Smooth muscle cell (in vitro differentiated cells): ENCODE results near the gene PACRG. TPM values are rescaled to one million over a fixed set of nuclear protein-coding genes. Genes with fewer than 3 reads are reported as not detected.
A peak's percentile ranks its signal among the peaks of the same experiment; 100 is the strongest.
"Not testable (repeated sequence)": the region's sequence is repeated elsewhere in the genome, so short reads cannot be mapped to it uniquely, and the experiment has no call there.

Experiments
- DNase-seq: peaks from one replicate; lab custom pipeline; 2025; ENCODE audit not compliant: unreplicated experiment; lab: John Stamatoyannopoulos, UW
- H2AFZ ChIP-seq: fragments of 200-600 bp; sonication (generic); 2 replicates; pipeline ENCODE4 v1.6.0; 2016; ENCODE audit warnings: antibody characterized with exemption, low read depth, mild to moderate bottlenecking
- H3F3A ChIP-seq: fragments of 200-600 bp; sonication (generic); 2 replicates; pipeline ENCODE4 v1.6.0; 2017; ENCODE audit warnings: antibody characterized with exemption, low read depth
- H3K27ac ChIP-seq: fragments of 200-600 bp; sonication (generic); 2 replicates; pipeline ENCODE4 v1.5.1; 2016; ENCODE audit warnings: low read depth, mild to moderate bottlenecking
- H3K27me3 ChIP-seq: fragments of 200-600 bp; sonication (generic); 2 replicates; pipeline ENCODE4 v1.6.1; 2016; ENCODE audit warnings: low read depth, mild to moderate bottlenecking
- H3K36me3 ChIP-seq: fragments of 200-600 bp; sonication (generic); 2 replicates; pipeline ENCODE4 v1.5.1; 2016; ENCODE audit warnings: low read depth
- H3K4me1 ChIP-seq: fragments of 200-600 bp; sonication (generic); 2 replicates; pipeline ENCODE4 v1.5.1; 2016; ENCODE audit warnings: low read depth
- H3K4me2 ChIP-seq: fragments of 200-600 bp; sonication (generic); 2 replicates; pipeline ENCODE4 v1.6.0; 2016; ENCODE audit warnings: mild to moderate bottlenecking
- H3K4me3 ChIP-seq: fragments of 200-600 bp; sonication (generic); 2 replicates; pipeline ENCODE4 v1.5.1; 2016; ENCODE audit warnings: mild to moderate bottlenecking
- H3K79me2 ChIP-seq: fragments of 200-600 bp; sonication (generic); 2 replicates; pipeline ENCODE4 v1.6.0; 2016; ENCODE audit warnings: low read depth, mild to moderate bottlenecking
- H3K9ac ChIP-seq: fragments of 200-600 bp; sonication (generic); 2 replicates; pipeline ENCODE4 v1.6.0; 2016; ENCODE audit warnings: low read depth
- H3K9me3 ChIP-seq: fragments of 200-600 bp; sonication (generic); replicated peaks from 2 replicates; pipeline ENCODE4 v1.5.1; 2016; ENCODE audit warnings: low read depth
- H4K20me1 ChIP-seq: fragments of 200-600 bp; sonication (generic); 2 replicates; pipeline ENCODE4 v1.6.0; 2016; ENCODE audit warnings: low read depth
- WGBS: methylation state at CpG from one replicate; pipeline ENCODE4 v1.1.7; 2016; ENCODE audit warnings: low lambda C conversion rate; 5-methylcytosine and 5-hydroxymethylcytosine counted together
- polyA plus RNA-seq: library from polyadenylated mRNA; unstranded; fragments of >200 nt; fragmentation: Nextera tagmentation; extraction: Ambion mirVana; gene quantifications from 2 replicates; pipeline ENCODE4 v1.2.1, GENCODE V29; 2016
- total RNA-seq: library from RNA; depleted of rRNA; stranded (reverse); fragments of >200 nt; gene quantifications from 2 replicates; pipeline ENCODE4 v1.2.3, GENCODE V29; 2014
- TF ChIP-seq, protein P1 (sequence below): fragments of 200-600 bp; sonication (generic); IDR thresholded peaks from 2 replicates; pipeline ENCODE4 v1.5.1; 2017; ENCODE audit warnings: borderline replicate concordance, mild to moderate bottlenecking, antibody characterized with exemption; ENCODE audit not compliant: insufficient read depth, poor library complexity, severe bottlenecking

The PACRG gene
- total RNA-seq (not detected in 2 replicates), polyA plus RNA-seq (1.6 TPM in 1 of 2 replicates, not detected in the other)

DNA sequence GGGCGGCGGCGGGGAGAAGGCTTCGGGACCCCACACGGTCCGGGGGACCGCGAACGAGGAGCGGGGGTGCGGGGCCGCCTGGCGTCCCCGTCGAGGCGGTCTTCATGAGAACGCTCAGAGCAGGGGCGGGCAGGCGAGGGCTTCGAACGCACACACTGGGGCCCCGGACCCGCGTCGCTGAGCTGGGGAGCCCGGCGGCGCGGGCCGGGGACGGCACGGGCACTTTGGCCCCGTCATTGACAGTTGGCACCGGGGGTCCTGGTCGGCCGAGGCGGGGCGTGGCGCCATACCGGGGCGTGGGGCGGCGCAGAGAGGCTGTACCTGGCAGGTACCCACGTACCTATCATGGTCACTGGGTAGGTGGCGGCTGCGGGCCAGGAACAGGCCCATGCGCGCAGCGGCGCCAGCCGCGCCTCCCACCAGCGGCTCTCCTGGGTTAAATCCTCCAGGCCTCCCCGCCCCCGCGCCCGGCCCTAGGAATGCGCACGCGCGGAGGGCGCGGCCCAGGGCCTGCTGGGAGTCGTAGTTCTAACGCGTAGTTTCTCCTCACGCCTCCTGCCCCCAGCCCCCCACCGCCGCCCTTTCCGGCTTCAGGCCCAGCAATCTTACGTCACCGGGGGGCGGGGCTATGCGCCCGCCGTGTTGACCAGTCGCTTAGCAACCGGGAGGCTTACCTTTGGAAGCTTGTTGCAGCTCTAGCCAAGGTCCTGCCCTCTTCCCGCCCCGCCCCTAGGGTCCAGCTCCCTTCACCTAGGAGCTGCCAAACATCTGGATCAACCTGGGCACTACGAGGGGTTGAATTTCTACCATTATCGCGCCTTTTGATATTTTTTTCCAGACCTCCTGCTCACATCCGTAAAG, at the start of gene PACRG, which contains the start of gene PRKN:
Gene PACRG (plus strand): TSS at position 653 of the 861 bp plus-strand sequence.
Gene PRKN (minus strand): TSS at position 445 of the 861 bp plus-strand sequence.
- peak within 1 kb of the TSS; percentile 93 for H3K9ac ChIP-seq
- H3K27ac ChIP-seq: peak within 1 kb of the TSS; percentile 54
- H3K9me3 ChIP-seq: no peaks in the 10 kb centered on the region
- DNase-seq: peak; percentile 95
- H4K20me1 ChIP-seq: no peaks in the 10 kb centered on the region
- H3K36me3 ChIP-seq: no peaks in the 10 kb centered on the region
- no peaks in the 10 kb centered on the region for H3F3A ChIP-seq
- 3% methylated on average over 55 of the region's 84 CpGs for WGBS
- H2AFZ ChIP-seq: peak within 1 kb of the TSS; percentile 97
- H3K4me2 ChIP-seq: peak within 1 kb of the TSS; percentile 91
- no peaks in the 10 kb centered on the region for H3K27me3 ChIP-seq
- TF ChIP-seq, protein P1, sequence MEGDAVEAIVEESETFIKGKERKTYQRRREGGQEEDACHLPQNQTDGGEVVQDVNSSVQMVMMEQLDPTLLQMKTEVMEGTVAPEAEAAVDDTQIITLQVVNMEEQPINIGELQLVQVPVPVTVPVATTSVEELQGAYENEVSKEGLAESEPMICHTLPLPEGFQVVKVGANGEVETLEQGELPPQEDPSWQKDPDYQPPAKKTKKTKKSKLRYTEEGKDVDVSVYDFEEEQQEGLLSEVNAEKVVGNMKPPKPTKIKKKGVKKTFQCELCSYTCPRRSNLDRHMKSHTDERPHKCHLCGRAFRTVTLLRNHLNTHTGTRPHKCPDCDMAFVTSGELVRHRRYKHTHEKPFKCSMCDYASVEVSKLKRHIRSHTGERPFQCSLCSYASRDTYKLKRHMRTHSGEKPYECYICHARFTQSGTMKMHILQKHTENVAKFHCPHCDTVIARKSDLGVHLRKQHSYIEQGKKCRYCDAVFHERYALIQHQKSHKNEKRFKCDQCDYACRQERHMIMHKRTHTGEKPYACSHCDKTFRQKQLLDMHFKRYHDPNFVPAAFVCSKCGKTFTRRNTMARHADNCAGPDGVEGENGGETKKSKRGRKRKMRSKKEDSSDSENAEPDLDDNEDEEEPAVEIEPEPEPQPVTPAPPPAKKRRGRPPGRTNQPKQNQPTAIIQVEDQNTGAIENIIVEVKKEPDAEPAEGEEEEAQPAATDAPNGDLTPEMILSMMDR: no peak
- peak within 1 kb of the TSS; percentile 89 for H3K4me3 ChIP-seq
- H3K79me2 ChIP-seq: no peaks in the 10 kb centered on the region
- H3K4me1 ChIP-seq: peaks cover 5% of the 10 kb centered on the region

DNA sequence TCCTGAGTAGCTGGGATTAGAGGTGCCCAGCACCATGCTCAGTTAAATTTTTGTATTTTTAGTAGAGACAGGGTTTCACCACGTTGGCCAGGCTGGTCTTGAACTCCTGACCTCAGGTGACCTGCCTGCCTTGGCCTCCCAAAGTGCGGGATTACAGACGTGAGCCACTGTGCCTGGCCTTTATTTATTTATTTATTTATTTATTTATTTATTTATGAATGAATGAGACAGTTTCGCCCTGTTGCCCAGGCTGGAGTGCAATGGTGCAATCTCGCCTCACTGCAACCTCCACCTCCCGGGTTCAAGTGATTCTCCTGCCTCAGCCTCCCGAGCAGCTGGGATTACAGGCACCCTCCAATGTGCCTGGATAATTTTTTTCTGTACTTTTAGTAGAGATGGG, 48.9 kb upstream of the PACRG start:
- 96% methylated on average over 7 of the region's 7 CpGs for WGBS
- H2AFZ ChIP-seq, H3K79me2 ChIP-seq, DNase-seq, H3K9ac ChIP-seq, H3K9me3 ChIP-seq, H3K4me3 ChIP-seq, H3K4me1 ChIP-seq, H3K4me2 ChIP-seq, H3F3A ChIP-seq, H3K36me3 ChIP-seq, H4K20me1 ChIP-seq, H3K27me3 ChIP-seq, H3K27ac ChIP-seq: not testable (repeated sequence)

DNA sequence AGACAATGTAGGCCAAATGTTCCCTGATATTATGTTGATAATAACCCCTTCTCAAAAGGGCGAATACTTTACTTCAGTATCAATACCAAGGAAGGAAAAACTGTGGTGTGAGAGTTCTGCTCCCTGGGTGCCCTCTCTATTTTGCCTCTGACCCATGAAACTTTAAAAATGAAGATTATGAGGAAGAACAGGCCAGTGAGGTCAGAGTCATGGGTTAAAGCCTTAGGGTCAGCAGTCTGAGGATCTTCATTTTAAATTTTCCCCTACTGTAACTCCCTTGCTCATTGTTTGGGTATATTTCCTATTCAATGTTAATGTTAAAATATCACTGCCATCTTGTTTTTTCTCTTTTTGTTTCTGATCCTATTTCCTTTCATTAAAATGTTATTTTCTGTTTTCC, 48.1 kb upstream of the PACRG start:
- WGBS: 90% methylated on average over 1 of the region's 1 CpG
- Histone ChIP-seq H3K4me3 (no peak overlapping the region), H3K9ac (no peak overlapping the region), H3K4me1 (no peaks in the 10 kb centered on the region), H3K79me2 (no peaks in the 10 kb centered on the region), H2AFZ (no peak overlapping the region), H3K27me3 (no peaks in the 10 kb centered on the region), H3K9me3 (no peaks in the 10 kb centered on the region), H3K4me2 (no peak overlapping the region), H3K36me3 (no peaks in the 10 kb centered on the region), H3K27ac (no peak overlapping the region), H4K20me1 (no peaks in the 10 kb centered on the region), H3F3A (no peaks in the 10 kb centered on the region)
- TF ChIP-seq, protein P1: no peak
- DNase-seq: no peak

DNA sequence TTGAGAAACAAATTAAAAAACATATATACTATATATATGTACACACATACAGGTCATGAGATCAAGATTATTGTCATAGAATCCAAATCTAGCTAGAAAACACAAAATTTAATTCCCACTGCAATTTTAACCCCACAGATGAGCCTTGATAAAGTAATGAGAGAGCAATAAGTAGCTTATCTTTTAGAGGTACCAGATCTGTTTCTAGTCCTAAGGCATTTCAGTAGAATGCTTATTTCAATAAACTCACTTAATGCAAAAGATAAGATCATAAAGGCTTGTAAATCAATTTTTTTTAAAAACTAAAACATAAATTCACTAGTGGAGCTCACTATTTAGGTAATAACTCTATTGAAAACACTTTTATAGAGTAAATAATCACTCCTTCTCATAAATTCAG, 47.4 kb upstream of the PACRG start:
- H3F3A ChIP-seq: no peaks in the 10 kb centered on the region
- TF ChIP-seq, protein P1: no peak
- H3K27me3 ChIP-seq: no peaks in the 10 kb centered on the region
- no peak overlapping the region for H2AFZ ChIP-seq
- no peaks in the 10 kb centered on the region for H3K9me3 ChIP-seq
- no peaks in the 10 kb centered on the region for H3K4me1 ChIP-seq
- H3K4me2 ChIP-seq: no peak overlapping the region
- no peaks in the 10 kb centered on the region for H3K79me2 ChIP-seq
- no peak overlapping the region for H3K9ac ChIP-seq
- no peaks in the 10 kb centered on the region for H4K20me1 ChIP-seq
- no peak overlapping the region for H3K4me3 ChIP-seq
- DNase-seq: no peak
- no peak overlapping the region for H3K27ac ChIP-seq
- H3K36me3 ChIP-seq: no peaks in the 10 kb centered on the region
